NT2/D1 (cell line): ENCODE measurements around the gene KLK5.

Experiments used
- DNase-seq: peaks from one replicate; pipeline ENCODE4 v3.0.0-alpha.2; 2011; ENCODE audit warnings: low read depth, low spot score
- H3K27me3 ChIP-seq: 2 replicates; pipeline ENCODE4 v1.6.0; 2011; ENCODE audit warnings: mild to moderate bottlenecking; ENCODE audit not compliant: insufficient read length, insufficient read depth
- H3K36me3 ChIP-seq: 2 replicates; pipeline ENCODE4 v1.6.1; 2011; ENCODE audit warnings: mild to moderate bottlenecking, low read length, mixed read lengths; ENCODE audit not compliant: insufficient read depth, insufficient read length
- H3K4me1 ChIP-seq: 2 replicates; pipeline ENCODE4 v1.5.1; 2011; ENCODE audit not compliant: insufficient read depth, insufficient read length
- H3K4me3 ChIP-seq: 2 replicates; pipeline ENCODE4 v1.5.1; 2011; ENCODE audit warnings: low read depth; ENCODE audit not compliant: insufficient read length
- H3K9ac ChIP-seq: 2 replicates; pipeline ENCODE4 v1.6.0; 2011; ENCODE audit warnings: low read depth; ENCODE audit not compliant: insufficient read length
- H3K9me3 ChIP-seq: 2 replicates; pipeline ENCODE4 v1.5.1; 2011; ENCODE audit warnings: mild to moderate bottlenecking, low read length; ENCODE audit not compliant: insufficient read depth
- SUZ12 ChIP-seq: IDR thresholded peaks from 2 replicates; pipeline ENCODE4 v1.6.1; 2011; ENCODE audit not compliant: insufficient read length, insufficient read depth; ENCODE audit errors: extremely low read depth
- YY1 ChIP-seq: IDR thresholded peaks from 2 replicates; pipeline ENCODE4 v1.6.1; 2011; ENCODE audit not compliant: insufficient read length, insufficient read depth
- ZNF274 ChIP-seq: IDR thresholded peaks from 2 replicates; pipeline ENCODE4 v1.6.1; 2011; ENCODE audit warnings: mild to moderate bottlenecking, low read depth, low read length

KLK5 gene

GRCh38 chr19:50968716-50969412 lies 16.0 kb upstream of the KLK5 start:
- Histone ChIP-seq H3K9me3 (no peaks in the 10 kb centered on the region), H3K4me3 (no peak overlapping the region), H3K4me1 (peaks cover 11% of the 10 kb centered on the region), H3K36me3 (no peaks in the 10 kb centered on the region), H3K9ac (peak overlapping the region; percentile 21), H3K27me3 (no peaks in the 10 kb centered on the region)
- DNase-seq, result no peak
- no peak for TF ChIP-seq SUZ12
- TF ChIP-seq ZNF274, result no peak
- no peak for TF ChIP-seq YY1

GRCh38 chr19:50967929-50968715 lies 15.3 kb upstream of the KLK5 start:
- no peaks in the 10 kb centered on the region for H3K9me3 ChIP-seq
- no peak for TF ChIP-seq YY1
- TF ChIP-seq ZNF274, result no peak
- TF ChIP-seq SUZ12, result no peak
- no peaks in the 10 kb centered on the region for H3K36me3 ChIP-seq
- peaks cover 11% of the 10 kb centered on the region for H3K4me1 ChIP-seq
- no peak overlapping the region for H3K4me3 ChIP-seq
- DNase-seq, result no peak
- H3K27me3 ChIP-seq, result no peaks in the 10 kb centered on the region
- H3K9ac ChIP-seq, result peak overlapping the region; percentile 21

GRCh38 chr19:50964266-50964665 lies 11.4 kb upstream of the KLK5 start:
- no peaks in the 10 kb centered on the region for H3K27me3 ChIP-seq
- no peaks in the 10 kb centered on the region for H3K36me3 ChIP-seq
- H3K4me3 ChIP-seq, result no peak overlapping the region
- H3K9me3 ChIP-seq, result no peaks in the 10 kb centered on the region
- no peak overlapping the region for H3K9ac ChIP-seq
- DNase-seq, result no peak
- TF ChIP-seq SUZ12 (no peak), YY1 (no peak), ZNF274 (no peak)
- H3K4me1 ChIP-seq, result peaks cover 9% of the 10 kb centered on the region

GRCh38 chr19:50963381-50963780 lies 10.5 kb upstream of the KLK5 start:
- TF ChIP-seq YY1 (no peak), SUZ12 (no peak), ZNF274 (no peak)
- no peak for DNase-seq
- no peaks in the 10 kb centered on the region for H3K36me3 ChIP-seq
- H3K4me1 ChIP-seq, result peaks cover 6% of the 10 kb centered on the region
- peaks cover 5% of the 10 kb centered on the region for H3K27me3 ChIP-seq
- no peaks in the 10 kb centered on the region for H3K9me3 ChIP-seq
- H3K9ac ChIP-seq, result no peak overlapping the region
- H3K4me3 ChIP-seq, result no peak overlapping the region

- Histone ChIP-seq H3K4me3 (no peak overlapping the region), H3K9ac (no peak overlapping the region), H3K4me1 (peaks cover 3% of the 10 kb centered on the region), H3K27me3 (peaks cover 5% of the 10 kb centered on the region), H3K9me3 (no peaks in the 10 kb centered on the region), H3K36me3 (no peaks in the 10 kb centered on the region)
- TF ChIP-seq SUZ12 (no peak), ZNF274 (no peak), YY1 (no peak)
- no peak for DNase-seq
Measured at GRCh38 chr19:50962245-50962644, 9.4 kb upstream of the KLK5 start.

GRCh38 chr19:50959731-50960500 lies 7.1 kb upstream of the KLK5 start:
- no peak for DNase-seq

GRCh38 chr19:50957587-50957986 lies 4.7 kb upstream of the KLK5 start:
- peaks cover 5% of the 10 kb centered on the region for H3K27me3 ChIP-seq
- H3K9ac ChIP-seq, result no peak overlapping the region
- H3K9me3 ChIP-seq, result no peaks in the 10 kb centered on the region
- no peaks in the 10 kb centered on the region for H3K36me3 ChIP-seq
- no peak overlapping the region for H3K4me3 ChIP-seq
- no peak for DNase-seq
- H3K4me1 ChIP-seq, result peaks cover 3% of the 10 kb centered on the region
- TF ChIP-seq SUZ12 (no peak), YY1 (no peak), ZNF274 (no peak)

More at GRCh38 chr19:50959731-50960500, 7.1 kb upstream of the KLK5 start:
- Histone ChIP-seq H3K27me3 (peaks cover 5% of the 10 kb centered on the region), H3K36me3 (no peaks in the 10 kb centered on the region), H3K4me3 (no peak overlapping the region), H3K9me3 (no peaks in the 10 kb centered on the region), H3K4me1 (no peaks in the 10 kb centered on the region), H3K9ac (no peak overlapping the region)
- TF ChIP-seq YY1, result no peak
- no peak for TF ChIP-seq SUZ12
- TF ChIP-seq ZNF274, result no peak
